ENCODE data around the gene CRTC1. TPM values are rescaled to one million over a fixed set of nuclear protein-coding genes. Genes with fewer than 3 reads are reported as not detected.
A peak's percentile ranks its signal among the peaks of the same experiment; 100 is the strongest.

CRTC1 gene
- total and polyA plus RNA-seq, 2 of the 13 experiments (the other 11 are each of a cell fraction or from before 2014, with no cell fraction given), result 2.0 to 2.7 TPM

- TF ChIP-seq THYN1 (CRISPR knock-in tag; IDR thresholded peaks at IDR 0.05; ENCODE audit: borderline replicate concordance, low read depth), result no peak
- peak; percentile 59; the same call in 1 of the 2 replicates for TF ChIP-seq ZNF430 (CRISPR knock-in tag; IDR thresholded peaks at IDR 0.05)
- peak; percentile 71 for TF ChIP-seq ZNF605 (CRISPR knock-in tag; IDR thresholded peaks at IDR 0.05)
- TF ChIP-seq KAT2B (IDR thresholded peaks at IDR 0.05; ENCODE audit: borderline replicate concordance, low read depth, low read length), result no peak
- TF ChIP-seq CEBPG (CRISPR knock-in tag; IDR thresholded peaks at IDR 0.05), result no peak
- TF ChIP-seq ZBTB21 (CRISPR knock-in tag; IDR thresholded peaks at IDR 0.05), result no peak
- TF ChIP-seq, protein P1, sequence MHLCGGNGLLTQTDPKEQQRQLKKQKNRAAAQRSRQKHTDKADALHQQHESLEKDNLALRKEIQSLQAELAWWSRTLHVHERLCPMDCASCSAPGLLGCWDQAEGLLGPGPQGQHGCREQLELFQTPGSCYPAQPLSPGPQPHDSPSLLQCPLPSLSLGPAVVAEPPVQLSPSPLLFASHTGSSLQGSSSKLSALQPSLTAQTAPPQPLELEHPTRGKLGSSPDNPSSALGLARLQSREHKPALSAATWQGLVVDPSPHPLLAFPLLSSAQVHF (CRISPR knock-in tag; IDR thresholded peaks at IDR 0.05), result no peak
- TF ChIP-seq LCORL (IDR thresholded peaks at IDR 0.05), result no peak
- TF ChIP-seq LCORL (CRISPR knock-in tag; IDR thresholded peaks at IDR 0.05), result 0 out of 2 replicates have a peak, but pooled peaks have one; percentile 41
- TF ChIP-seq ZNF230 (CRISPR knock-in tag; IDR thresholded peaks at IDR 0.05), result peak; percentile 75; the same call in 1 of the 2 replicates
- peak; percentile 57; the same call in 1 of the 2 replicates for TF ChIP-seq MYC (CRISPR knock-in tag; IDR thresholded peaks at IDR 0.05; ENCODE audit: borderline replicate concordance)
- peak; percentile 52; the same call in 1 of the 2 replicates for TF ChIP-seq ZFP90 (CRISPR knock-in tag; IDR thresholded peaks at IDR 0.05; ENCODE audit: borderline replicate concordance)
- peak; percentile 75; the same call in 1 of the 2 replicates for TF ChIP-seq ZXDC (CRISPR knock-in tag; IDR thresholded peaks at IDR 0.05)
- TF ChIP-seq, protein P2, sequence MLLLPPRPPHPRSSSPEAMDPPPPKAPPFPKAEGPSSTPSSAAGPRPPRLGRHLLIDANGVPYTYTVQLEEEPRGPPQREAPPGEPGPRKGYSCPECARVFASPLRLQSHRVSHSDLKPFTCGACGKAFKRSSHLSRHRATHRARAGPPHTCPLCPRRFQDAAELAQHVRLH (CRISPR knock-in tag; IDR thresholded peaks at IDR 0.05; ENCODE audit: borderline replicate concordance, low read depth), result peak; percentile 20; the same call in 1 of the 2 replicates
- peak; percentile 86 for TF ChIP-seq ZNF296 (CRISPR knock-in tag; conservative IDR thresholded peaks at IDR 0.05)
- peak; percentile 90; the same call in 1 of the 2 replicates for TF ChIP-seq ZNF761 (CRISPR knock-in tag; conservative IDR thresholded peaks at IDR 0.05)
- peak; percentile 42; the same call in 1 of the 2 replicates for TF ChIP-seq HDAC1 (CRISPR knock-in tag; IDR thresholded peaks at IDR 0.05)
- TF ChIP-seq ZNF18 (CRISPR knock-in tag; IDR thresholded peaks at IDR 0.05; ENCODE audit: insufficient replicate concordance), result no peak
- no peak for TF ChIP-seq POLR2AphosphoS2 (IDR thresholded peaks at IDR 0.05; ENCODE audit: low read depth, low read length)
These were observed at the start of gene CRTC1 (continued) for GRCh38 chr19:18683109-18683957.

Measured in HepG2 (cell line).